Measurements from ENCODE around the gene TXNRD1.
"Not testable (repeated sequence)": the region's sequence is repeated elsewhere in the genome, so short reads cannot be mapped to it uniquely, and the experiment has no call there.

TXNRD1 gene

GRCh38 chr12:104331376-104331775, 115.8 kb downstream of the TXNRD1 start:
- no peak for DNase-seq

GRCh38 chr12:104332273-104332672, 116.7 kb downstream of the TXNRD1 start:
- not testable (repeated sequence) for DNase-seq

GRCh38 chr12:104333692-104334255, 118.2 kb downstream of the TXNRD1 start:
- no peak for DNase-seq

- no peak for DNase-seq
Measured at GRCh38 chr12:104334581-104334980, 119.0 kb downstream of the TXNRD1 start.

GRCh38 chr12:104336115-104336514, 120.5 kb downstream of the TXNRD1 start:
- no peak for DNase-seq

GRCh38 chr12:104337030-104337558, 121.5 kb downstream of the TXNRD1 start:
- no peak for DNase-seq

GRCh38 chr12:104339663-104340062, 124.1 kb downstream of the TXNRD1 start:
- no peak for DNase-seq

- DNase-seq: no peak
Measured at GRCh38 chr12:104340177-104340576, 124.6 kb downstream of the TXNRD1 start.

GRCh38 chr12:104340925-104341611, 125.5 kb downstream of the TXNRD1 start:
- DNase-seq: no peak

GRCh38 chr12:104342147-104342546, 126.6 kb downstream of the TXNRD1 start:
- DNase-seq: no peak

- no peak for DNase-seq
Measured at GRCh38 chr12:104342635-104343249, 127.2 kb downstream of the TXNRD1 start.

GRCh38 chr12:104344682-104345081, 129.1 kb downstream of the TXNRD1 start:
- no peak for DNase-seq

GRCh38 chr12:104345234-104346066, 129.9 kb downstream of the TXNRD1 start:
- DNase-seq: no peak

- DNase-seq: no peak
Measured at GRCh38 chr12:104347374-104348075, 131.9 kb downstream of the TXNRD1 start.

- no peak for DNase-seq
Measured at GRCh38 chr12:104348283-104348993, 132.9 kb downstream of the TXNRD1 start.

GRCh38 chr12:104348994-104349494, 133.5 kb downstream of the TXNRD1 start:
- no peak for DNase-seq

GRCh38 chr12:104350211-104351056, 134.9 kb downstream of the TXNRD1 start:
- no peak for DNase-seq

- no peak for DNase-seq
Measured at GRCh38 chr12:104351057-104351983, 135.7 kb downstream of the TXNRD1 start.

- DNase-seq: no peak
Measured at GRCh38 chr12:104352106-104352713, 136.6 kb downstream of the TXNRD1 start.
